Neural cell (in vitro differentiated cells): Measurements from ENCODE around the gene CDC20. TPM values are rescaled to one million over a fixed set of nuclear protein-coding genes. Genes with fewer than 3 reads are reported as not detected.

Experiments
- H2AFZ ChIP-seq: fragments of 200-600, 300-800 bp; sonication (generic), shearing (Covaris generic); 2 replicates; pipeline ENCODE4 v1.6.0; 2014; ENCODE audit warnings: low read depth, mild to moderate bottlenecking, antibody characterized with exemption, low read length, moderate library complexity
- H3F3A ChIP-seq: fragments of 200-600 bp; shearing (Covaris generic); 2 replicates; pipeline ENCODE4 v1.6.1; 2016; ENCODE audit warnings: mild to moderate bottlenecking, moderate library complexity, mixed read lengths, antibody characterized with exemption, low read length; ENCODE audit not compliant: insufficient read depth, poor library complexity, severe bottlenecking
- H3K27ac ChIP-seq: fragments of 200-600, 300-800 bp; sonication (generic), shearing (Covaris generic); 2 replicates; pipeline ENCODE4 v1.5.1; 2014; ENCODE audit warnings: mild to moderate bottlenecking, low read length, moderate library complexity
- H3K27me3 ChIP-seq: fragments of 300-800, 200-600 bp; sonication (generic), shearing (Covaris generic); 2 replicates; pipeline ENCODE4 v1.6.0; 2014; ENCODE audit warnings: mild to moderate bottlenecking, low read depth, low read length, moderate library complexity; ENCODE audit not compliant: insufficient read depth
- H3K36me3 ChIP-seq: fragments of 300-800, 200-600 bp; sonication (generic), shearing (Covaris generic); 2 replicates; pipeline ENCODE4 v1.5.1; 2014; ENCODE audit warnings: mild to moderate bottlenecking, antibody characterized with exemption, low read length, moderate library complexity; ENCODE audit not compliant: insufficient read depth
- H3K4me2 ChIP-seq: fragments of 300-800, 200-600 bp; sonication (generic), shearing (Covaris generic); 2 replicates; pipeline ENCODE4 v1.6.0; 2014; ENCODE audit warnings: mild to moderate bottlenecking, low read length
- H3K4me3 ChIP-seq: fragments of 300-800, 200-600 bp; sonication (generic), shearing (Covaris generic); 2 replicates; pipeline ENCODE4 v1.5.1; 2014; ENCODE audit warnings: mild to moderate bottlenecking, low read length, moderate library complexity
- H3K79me2 ChIP-seq: fragments of 200-600 bp; shearing (Covaris generic); replicated peaks from 2 replicates; pipeline ENCODE4 v1.6.0; 2014; ENCODE audit warnings: mild to moderate bottlenecking, low read length, moderate library complexity; ENCODE audit not compliant: insufficient read depth
- H3K9ac ChIP-seq: fragments of 300-800, 200-600 bp; sonication (generic), shearing (Covaris generic); 2 replicates; pipeline ENCODE4 v1.6.1; 2016; ENCODE audit warnings: mild to moderate bottlenecking, low read length, mixed read lengths
- H3K9me2 ChIP-seq: fragments of 200-600 bp; shearing (Covaris generic); 2 replicates; pipeline ENCODE4 v1.6.1; 2016; ENCODE audit warnings: mild to moderate bottlenecking, low read length, mixed read lengths; ENCODE audit not compliant: insufficient read depth
- H3K9me3 ChIP-seq: fragments of 200-600, 300-800 bp; sonication (generic), shearing (Covaris generic); 2 replicates; pipeline ENCODE4 v1.6.1; 2016; ENCODE audit warnings: mild to moderate bottlenecking, mixed run types, low read length, moderate library complexity, mixed read lengths
- H4K20me1 ChIP-seq: fragments of 200-600 bp; shearing (Covaris generic); 2 replicates; pipeline ENCODE4 v1.6.1; 2016; ENCODE audit warnings: mild to moderate bottlenecking, mixed run types; ENCODE audit not compliant: insufficient read depth
- CTCF ChIP-seq: fragments of 450-650 bp; IDR thresholded peaks from 2 replicates; pipeline ENCODE4 v1.5.1; 2014; ENCODE audit warnings: antibody characterized with exemption, mild to moderate bottlenecking, moderate library complexity; ENCODE audit not compliant: poor library complexity, severe bottlenecking
- EP300 ChIP-seq: fragments of 450-650 bp; conservative IDR thresholded peaks from 2 replicates; pipeline ENCODE4 v1.6.1; 2014; ENCODE audit warnings: antibody characterized with exemption, mild to moderate bottlenecking, moderate library complexity; ENCODE audit not compliant: poor library complexity, severe bottlenecking
- EZH2 ChIP-seq: fragments of 200-600, 300-800 bp; shearing (Covaris generic), sonication (generic); IDR thresholded peaks from 2 replicates; pipeline ENCODE4 v1.6.1; 2014; ENCODE audit warnings: antibody characterized with exemption, low read length, borderline replicate concordance, mild to moderate bottlenecking; ENCODE audit not compliant: insufficient read depth, poor library complexity, severe bottlenecking
- MXI1 ChIP-seq: fragments of 450-650 bp; conservative IDR thresholded peaks from 2 replicates; pipeline ENCODE4 v1.6.1; 2014; ENCODE audit warnings: antibody characterized with exemption, mild to moderate bottlenecking; ENCODE audit not compliant: poor library complexity, severe bottlenecking
- POLR2AphosphoS5 ChIP-seq: IDR thresholded peaks from 2 replicates; pipeline ENCODE4 v1.6.1; 2012
- RAD21 ChIP-seq: fragments of 450-650 bp; conservative IDR thresholded peaks from 2 replicates; pipeline ENCODE4 v1.6.1; 2014; ENCODE audit warnings: antibody characterized with exemption, mild to moderate bottlenecking, moderate library complexity
- REST ChIP-seq: IDR thresholded peaks from 2 replicates; pipeline ENCODE4 v1.6.1; 2012; ENCODE audit warnings: borderline replicate concordance
- SMC3 ChIP-seq: fragments of 450-650 bp; conservative IDR thresholded peaks from 2 replicates; pipeline ENCODE4 v1.6.1; 2014; ENCODE audit warnings: antibody characterized with exemption, mild to moderate bottlenecking, moderate library complexity; ENCODE audit not compliant: poor library complexity
- TAF1 ChIP-seq: IDR thresholded peaks from 2 replicates; pipeline ENCODE4 v1.6.1; 2012; ENCODE audit warnings: low read depth
- polyA plus RNA-seq: library from polyadenylated mRNA; depleted of rRNA; stranded (reverse); fragments of >200 nt; gene quantifications from 2 replicates; pipeline ENCODE4 v1.2.3, GENCODE V29; 2014

CDC20 gene
- polyA plus RNA-seq, 1 donor from 2014 or later: 2.8 TPM

GRCh38 chr1:43382027-43382779 lies 23.4 kb downstream of the CDC20 start:
- Histone ChIP-seq H3K79me2 (no peaks in the 10 kb centered on the region), H3K9ac (no peak overlapping the region), H3K27ac (no peak overlapping the region), H4K20me1 (no peaks in the 10 kb centered on the region), H3K9me2 (no peaks in the 10 kb centered on the region), H3K4me3 (no peak overlapping the region), H3K27me3 (no peaks in the 10 kb centered on the region), H3K9me3 (no peaks in the 10 kb centered on the region), H3K36me3 (no peaks in the 10 kb centered on the region), H3K4me2 (no peak overlapping the region), H2AFZ (no peak overlapping the region), H3F3A (no peaks in the 10 kb centered on the region)
- TF ChIP-seq EZH2 (no peak), POLR2AphosphoS5 (no peak), EP300 (no peak), CTCF (no peak), SMC3 (no peak), TAF1 (no peak), MXI1 (no peak), REST (no peak), RAD21 (no peak)

GRCh38 chr1:43383449-43383848 lies 24.7 kb downstream of the CDC20 start:
- TF ChIP-seq TAF1 (no peak), REST (no peak), SMC3 (no peak), MXI1 (no peak), RAD21 (no peak), EP300 (no peak), EZH2 (no peak), CTCF (no peak), POLR2AphosphoS5 (no peak)
- Histone ChIP-seq H3K9me2 (no peaks in the 10 kb centered on the region), H4K20me1 (no peaks in the 10 kb centered on the region), H3K27me3 (no peaks in the 10 kb centered on the region), H2AFZ (no peak overlapping the region), H3F3A (no peaks in the 10 kb centered on the region), H3K4me3 (no peak overlapping the region), H3K36me3 (no peaks in the 10 kb centered on the region), H3K9ac (no peak overlapping the region), H3K79me2 (peaks cover 6% of the 10 kb centered on the region), H3K27ac (no peak overlapping the region), H3K9me3 (no peaks in the 10 kb centered on the region), H3K4me2 (no peak overlapping the region)
